Skeletal muscle tissue (tissue), 4 donors: ENCODE measurements around the gene ZNF750. TPM values are rescaled to one million over a fixed set of nuclear protein-coding genes. Genes with fewer than 3 reads are reported as not detected.
A peak's percentile ranks its signal among the peaks of the same experiment; 100 is the strongest.

Source experiments
- H3K27ac ChIP-seq: one replicate; pipeline ENCODE4 v1.7.0; 2013; ENCODE audit warnings: mild to moderate bottlenecking, low read depth, low read length, inconsistent platforms
- H3K27me3 ChIP-seq, 3 donors: one replicate each; pipeline ENCODE4 v1.7.0; 2013; ENCODE audit warnings: low read length in 3 of 3; ENCODE audit not compliant: control insufficient read depth in 3 of 3, insufficient read depth in 3 of 3
- H3K36me3 ChIP-seq, 3 donors: one replicate each; pipeline ENCODE4 v1.7.0; 2013; ENCODE audit warnings: low read length in 3 of 3; ENCODE audit not compliant: control insufficient read depth in 3 of 3, insufficient read depth in 3 of 3
- H3K4me1 ChIP-seq, 3 donors: one replicate each; pipeline ENCODE4 v1.7.0; 2013; ENCODE audit warnings: low read length in 3 of 3, mild to moderate bottlenecking in 3 of 3; ENCODE audit not compliant: control insufficient read depth in 3 of 3, insufficient read depth in 3 of 3
- H3K4me3 ChIP-seq, 3 donors: one replicate each; pipeline ENCODE4 v1.7.0; 2013; ENCODE audit warnings: low read length in 3 of 3
- H3K9ac ChIP-seq, 3 donors: one replicate each; pipeline ENCODE4 v1.7.0; 2013; ENCODE audit warnings: low read length in 3 of 3, mild to moderate bottlenecking in 3 of 3, moderate library complexity in 2 of 3, low read depth in 1 of 3
- H3K9me3 ChIP-seq, 3 donors: one replicate each; pipeline ENCODE4 v1.7.0; 2013; ENCODE audit warnings: low read length in 3 of 3; ENCODE audit not compliant: control insufficient read depth in 3 of 3
- total RNA-seq: library from RNA; depleted of rRNA; stranded (reverse); fragments of >200 nt; gene quantifications from one replicate; pipeline ENCODE4 v1.2.3, GENCODE V29; 2014
- donor health status: Osteomylitis.

The ZNF750 gene
- total RNA-seq, 1 donor from 2014 or later: not detected

GRCh38 chr17:82845163-82845807, 5.5 kb upstream of the ZNF750 start:
- Histone ChIP-seq H3K4me3 (peak overlapping the region; percentile 11 to 33 (median 29)), H3K9me3 (no peaks in the 10 kb centered on the region), H3K36me3 (peaks cover 0 to 2% (median 0%) of the 10 kb centered on the region in 3 donors), H3K9ac (peak overlapping the region in 1 of 3 donors; percentile 16), H3K4me1 (peaks cover 0 to 10% (median 7%) of the 10 kb centered on the region in 3 donors), H3K27me3 (no peaks in the 10 kb centered on the region), H3K27ac (peak overlapping the region; percentile 30)

- no peak overlapping the region for H3K4me3 ChIP-seq
- peak overlapping the region; percentile 30 for H3K27ac ChIP-seq
Measured at GRCh38 chr17:82844796-82845162, 5.0 kb upstream of the ZNF750 start.

GRCh38 chr17:82843904-82844680, 4.3 kb upstream of the ZNF750 start:
- no peaks in the 10 kb centered on the region for H3K9me3 ChIP-seq
- H3K27me3 ChIP-seq: no peaks in the 10 kb centered on the region
- H3K27ac ChIP-seq: peak overlapping the region; percentile 30
- peaks cover 0 to 7% (median 6%) of the 10 kb centered on the region in 3 donors for H3K4me1 ChIP-seq
- H3K36me3 ChIP-seq: no peaks in the 10 kb centered on the region
- H3K9ac ChIP-seq: no peak overlapping the region
- H3K4me3 ChIP-seq: no peak overlapping the region

More at GRCh38 chr17:82844796-82845162, 5.0 kb upstream of the ZNF750 start:
- peaks cover 0 to 2% (median 0%) of the 10 kb centered on the region in 3 donors for H3K36me3 ChIP-seq
- H3K27me3 ChIP-seq: no peaks in the 10 kb centered on the region
- no peaks in the 10 kb centered on the region for H3K9me3 ChIP-seq
- H3K4me1 ChIP-seq: peaks cover 0 to 9% (median 7%) of the 10 kb centered on the region in 3 donors
- peak overlapping the region in 1 of 3 donors; percentile 16 for H3K9ac ChIP-seq

- Histone ChIP-seq H3K4me1 (peaks cover 9 to 20% (median 16%) of the 10 kb centered on the region in 3 donors), H3K27ac (no peak overlapping the region), H3K9ac (no peak overlapping the region), H3K9me3 (no peaks in the 10 kb centered on the region), H3K36me3 (no peaks in the 10 kb centered on the region), H3K27me3 (no peaks in the 10 kb centered on the region), H3K4me3 (no peak overlapping the region)
Measured at GRCh38 chr17:82841921-82842596, 2.2 kb upstream of the ZNF750 start.

- H3K27me3 ChIP-seq: no peaks in the 10 kb centered on the region
- H3K4me3 ChIP-seq: no peak overlapping the region
- H3K9me3 ChIP-seq: no peaks in the 10 kb centered on the region
- H3K4me1 ChIP-seq: peaks cover 14 to 26% (median 18%) of the 10 kb centered on the region in 3 donors
- H3K36me3 ChIP-seq: no peaks in the 10 kb centered on the region
- H3K27ac ChIP-seq: no peak overlapping the region
- no peak overlapping the region for H3K9ac ChIP-seq
Measured at GRCh38 chr17:82840431-82840831, 609 bp upstream of the ZNF750 start.

GRCh38 chr17:82838386-82839063, 1.3 kb downstream of the ZNF750 start:
- peak overlapping the region; percentile 19 to 69 (median 40) for H3K9ac ChIP-seq
- peak overlapping the region; percentile 61 for H3K27ac ChIP-seq
- no peaks in the 10 kb centered on the region for H3K27me3 ChIP-seq
- peak overlapping the region in 2 of 3 donors; percentile 2 to 49 for H3K4me3 ChIP-seq
- H3K4me1 ChIP-seq: peaks cover 14 to 26% (median 18%) of the 10 kb centered on the region in 3 donors
- H3K36me3 ChIP-seq: peaks cover 0 to 1% (median under 1%) of the 10 kb centered on the region in 3 donors
- no peaks in the 10 kb centered on the region for H3K9me3 ChIP-seq

- H3K36me3 ChIP-seq: peaks cover 0 to 4% (median 2%) of the 10 kb centered on the region in 3 donors
- peak overlapping the region in 2 of 3 donors; percentile 41 to 45 for H3K4me3 ChIP-seq
- no peaks in the 10 kb centered on the region for H3K27me3 ChIP-seq
- peak overlapping the region; percentile 61 for H3K27ac ChIP-seq
- peak overlapping the region in 2 of 3 donors; percentile 19 to 69 for H3K9ac ChIP-seq
- peaks cover 14 to 26% (median 18%) of the 10 kb centered on the region in 3 donors for H3K4me1 ChIP-seq
- no peaks in the 10 kb centered on the region for H3K9me3 ChIP-seq
Measured at GRCh38 chr17:82837586-82838320, 2.1 kb downstream of the ZNF750 start.

GRCh38 chr17:82836823-82837357, 2.9 kb downstream of the ZNF750 start:
- H3K36me3 ChIP-seq: peaks cover 0 to 4% (median 2%) of the 10 kb centered on the region in 3 donors
- no peaks in the 10 kb centered on the region for H3K9me3 ChIP-seq
- H3K4me3 ChIP-seq: no peak overlapping the region
- H3K9ac ChIP-seq: peak overlapping the region in 1 of 3 donors; percentile 42
- peaks cover 14 to 26% (median 18%) of the 10 kb centered on the region in 3 donors for H3K4me1 ChIP-seq
- H3K27ac ChIP-seq: peak overlapping the region; percentile 61
- no peaks in the 10 kb centered on the region for H3K27me3 ChIP-seq
